Measurements from ENCODE around the gene SENP3. TPM values are rescaled to one million over a fixed set of nuclear protein-coding genes. Genes with fewer than 3 reads are reported as not detected.

Gene SENP3
- total RNA-seq, 6 experiments from 2014 or later = 12.3 to 33.9 (median 15.1) TPM

GRCh38 chr17:7515911-7516610 lies 45.7 kb upstream of the SENP3 start:
- ATAC-seq = peak in 3 of 4 donors; percentile 51 to 77 (median 72)
- peaks cover 0 to 25% (median 8%) of the 10 kb centered on the region in 4 donors for H3K36me3 ChIP-seq
- intact Hi-C loops (cut with DNase I) = loop anchor here in 1 of 2 donors (10.0 kb wide), 2 partner anchors 49 to 161 kb away; partner anchors contain the start of genes KCTD11, SENP3 and TMEM95
- no peak overlapping the region for H3K4me3 ChIP-seq
- DNase-seq = no peak
- 73% methylated on average over 13 of the region's 13 CpGs for WGBS (ENCODE audit: insufficient coverage, low coverage, low lambda C conversion rate, missing lambda C conversion rate)
- no peak overlapping the region for H3K27ac ChIP-seq
- H3K4me1 ChIP-seq = peaks cover 0 to 11% (median 0%) of the 10 kb centered on the region in 4 donors
- no peak for TF ChIP-seq POLR2A (IDR thresholded peaks at IDR 0.05)
- no peak for TF ChIP-seq CTCF (IDR thresholded peaks at IDR 0.05)
- H3K27me3 ChIP-seq = no peaks in the 10 kb centered on the region
- no peaks in the 10 kb centered on the region for H3K9me3 ChIP-seq

- intact Hi-C loops (cut with DNase I) = no loop called here
- no peaks in the 10 kb centered on the region for H3K9me3 ChIP-seq
- no peak for DNase-seq
- H3K27me3 ChIP-seq = no peaks in the 10 kb centered on the region
- TF ChIP-seq POLR2A (IDR thresholded peaks at IDR 0.05) (no peak), CTCF (IDR thresholded peaks at IDR 0.05) (peak; percentile 28 to 36 (median 32))
- 38% methylated on average over 10 of the region's 10 CpGs for WGBS (ENCODE audit: insufficient coverage, low coverage, low lambda C conversion rate, missing lambda C conversion rate)
- no peaks in the 10 kb centered on the region for H3K36me3 ChIP-seq
- no peak overlapping the region for H3K4me3 ChIP-seq
- no peak overlapping the region for H3K27ac ChIP-seq
- peak in 1 of 4 donors; percentile 46 for ATAC-seq
- no peaks in the 10 kb centered on the region for H3K4me1 ChIP-seq
Observed at GRCh38 chr17:7523033-7523432, 38.7 kb upstream of the SENP3 start.

DNA sequence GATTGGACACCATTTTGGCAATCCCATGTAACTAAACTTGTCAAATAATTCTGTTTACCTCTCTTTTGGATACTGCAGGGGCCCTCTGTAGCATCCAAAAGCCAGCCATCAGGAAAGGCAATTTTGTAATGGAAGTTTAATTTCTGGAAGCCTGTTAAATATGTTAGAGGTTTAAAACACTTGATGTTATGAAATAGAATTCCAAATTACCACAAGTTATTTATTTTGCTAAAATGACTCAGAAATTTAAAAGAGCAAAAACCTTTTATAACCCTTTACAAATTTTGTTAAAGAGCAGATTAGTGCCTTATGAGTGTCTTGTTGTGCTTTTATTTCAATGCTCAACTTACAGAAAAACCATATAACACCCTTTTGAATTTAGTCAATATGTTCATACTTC lies 32.9 kb upstream of the SENP3 start:
- no peaks in the 10 kb centered on the region for H3K36me3 ChIP-seq
- no peak overlapping the region for H3K4me3 ChIP-seq
- intact Hi-C loops (cut with DNase I) = no loop called here
- H3K9me3 ChIP-seq = peaks cover 0 to 9% (median 3%) of the 10 kb centered on the region in 4 donors
- ATAC-seq = no peak
- no peak overlapping the region for H3K27ac ChIP-seq
- no peaks in the 10 kb centered on the region for H3K4me1 ChIP-seq
- DNase-seq = no peak
- no peaks in the 10 kb centered on the region for H3K27me3 ChIP-seq
- TF ChIP-seq POLR2A (IDR thresholded peaks at IDR 0.05) = no peak
- TF ChIP-seq CTCF (IDR thresholded peaks at IDR 0.05) = no peak

- Histone ChIP-seq H3K9me3 (peaks cover 0 to 9% (median 3%) of the 10 kb centered on the region in 4 donors), H3K27ac (no peak overlapping the region), H3K27me3 (no peaks in the 10 kb centered on the region), H3K36me3 (no peaks in the 10 kb centered on the region), H3K4me3 (no peak overlapping the region), H3K4me1 (no peaks in the 10 kb centered on the region)
- WGBS (ENCODE audit: insufficient coverage, low coverage, low lambda C conversion rate, missing lambda C conversion rate) = 78% methylated on average over 6 of the region's 6 CpGs
- no peak for DNase-seq
- no peak for TF ChIP-seq CTCF (IDR thresholded peaks at IDR 0.05)
- no peak for TF ChIP-seq POLR2A (IDR thresholded peaks at IDR 0.05)
- no peak for ATAC-seq
- intact Hi-C loops (cut with DNase I) = no loop called here
Observed at GRCh38 chr17:7530023-7530900, 31.5 kb upstream of the SENP3 start.

All from right lobe of liver (tissue), 6 donors.